ENCODE measurements around the gene ZNF182. TPM values are rescaled to one million over a fixed set of nuclear protein-coding genes. Genes with fewer than 3 reads are reported as not detected.
"Not testable (repeated sequence)": the region's sequence is repeated elsewhere in the genome, so short reads cannot be mapped to it uniquely, and the experiment has no call there.

Gene ZNF182
- total RNA-seq, 6 experiments from 2014 or later = 2.1 to 2.5 (median 2.3) TPM

DNA sequence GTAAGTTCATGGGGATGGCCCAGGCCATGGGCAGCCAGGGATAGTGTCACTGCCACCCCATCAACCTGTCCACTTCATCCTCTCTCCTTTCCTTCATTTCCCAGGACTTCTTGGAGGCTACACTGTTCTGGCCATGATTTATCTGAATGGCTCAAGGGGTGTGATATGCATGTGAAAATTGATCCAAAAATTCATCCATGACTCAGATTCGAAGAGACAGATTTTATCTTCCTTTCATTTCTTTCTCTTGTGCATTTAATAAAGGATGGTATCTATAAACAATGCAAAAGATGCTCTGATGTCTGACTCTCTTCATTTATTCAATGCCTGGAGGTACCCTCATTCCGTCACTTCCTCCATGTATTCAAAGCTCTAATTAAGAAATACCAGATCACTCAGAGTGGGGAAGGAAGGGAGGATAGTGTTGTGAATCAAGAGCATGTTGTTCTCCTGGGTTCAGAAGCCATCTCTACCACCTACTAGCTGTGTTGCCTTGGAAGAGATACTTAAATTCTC lies 5.7 kb upstream of the ZNF182 start:
- ATAC-seq; H3K9me3 ChIP-seq; H3K36me3 ChIP-seq; H3K4me1 ChIP-seq; H3K4me3 ChIP-seq; intact Hi-C loops (cut with DNase I); H3K27me3 ChIP-seq; H3K27ac ChIP-seq; DNase-seq: not testable (repeated sequence)
- WGBS (ENCODE audit: insufficient coverage, low coverage, low lambda C conversion rate, missing lambda C conversion rate) = no CpG with 5 or more reads among the region's 2 CpGs

- intact Hi-C loops (cut with DNase I); H3K4me3 ChIP-seq; H3K36me3 ChIP-seq; DNase-seq; H3K4me1 ChIP-seq; H3K27ac ChIP-seq; H3K9me3 ChIP-seq; ATAC-seq; H3K27me3 ChIP-seq: not testable (repeated sequence)
- no CpG with 5 or more reads among the region's 8 CpGs for WGBS (ENCODE audit: insufficient coverage, low coverage, low lambda C conversion rate, missing lambda C conversion rate)
Measured at GRCh38 chrX:48006688-48007087, 2.9 kb upstream of the ZNF182 start, which contains the start of gene SPACA5. Gene SPACA5, plus strand, starts transcription at chrX:48006988. Its CDS starts 815 bp downstream, at chrX:48007803.

GRCh38 chrX:48003367-48003757 lies 427 bp downstream of the ZNF182 start:
- Histone ChIP-seq H3K9me3 (no peaks in the 10 kb centered on the region), H3K36me3 (no peaks in the 10 kb centered on the region), H3K27me3 (no peaks in the 10 kb centered on the region), H3K4me1 (no peaks in the 10 kb centered on the region), H3K4me3 (peak overlapping the region; percentile 40 to 58 (median 55)), H3K27ac (peak overlapping the region; percentile 17 to 68 (median 60))
- 25% methylated on average over 11 of the region's 18 CpGs for WGBS (ENCODE audit: insufficient coverage, low coverage, low lambda C conversion rate, missing lambda C conversion rate)
- DNase-seq = peak in 2 of 3 donors; percentile 25 to 55
- no peak for TF ChIP-seq POLR2A (IDR thresholded peaks at IDR 0.05)
- TF ChIP-seq, protein P1, sequence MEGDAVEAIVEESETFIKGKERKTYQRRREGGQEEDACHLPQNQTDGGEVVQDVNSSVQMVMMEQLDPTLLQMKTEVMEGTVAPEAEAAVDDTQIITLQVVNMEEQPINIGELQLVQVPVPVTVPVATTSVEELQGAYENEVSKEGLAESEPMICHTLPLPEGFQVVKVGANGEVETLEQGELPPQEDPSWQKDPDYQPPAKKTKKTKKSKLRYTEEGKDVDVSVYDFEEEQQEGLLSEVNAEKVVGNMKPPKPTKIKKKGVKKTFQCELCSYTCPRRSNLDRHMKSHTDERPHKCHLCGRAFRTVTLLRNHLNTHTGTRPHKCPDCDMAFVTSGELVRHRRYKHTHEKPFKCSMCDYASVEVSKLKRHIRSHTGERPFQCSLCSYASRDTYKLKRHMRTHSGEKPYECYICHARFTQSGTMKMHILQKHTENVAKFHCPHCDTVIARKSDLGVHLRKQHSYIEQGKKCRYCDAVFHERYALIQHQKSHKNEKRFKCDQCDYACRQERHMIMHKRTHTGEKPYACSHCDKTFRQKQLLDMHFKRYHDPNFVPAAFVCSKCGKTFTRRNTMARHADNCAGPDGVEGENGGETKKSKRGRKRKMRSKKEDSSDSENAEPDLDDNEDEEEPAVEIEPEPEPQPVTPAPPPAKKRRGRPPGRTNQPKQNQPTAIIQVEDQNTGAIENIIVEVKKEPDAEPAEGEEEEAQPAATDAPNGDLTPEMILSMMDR (IDR thresholded peaks at IDR 0.05) = no peak
- intact Hi-C loops (cut with DNase I) = no loop called here
- peak; percentile 18 to 37 (median 23) for ATAC-seq

DNA sequence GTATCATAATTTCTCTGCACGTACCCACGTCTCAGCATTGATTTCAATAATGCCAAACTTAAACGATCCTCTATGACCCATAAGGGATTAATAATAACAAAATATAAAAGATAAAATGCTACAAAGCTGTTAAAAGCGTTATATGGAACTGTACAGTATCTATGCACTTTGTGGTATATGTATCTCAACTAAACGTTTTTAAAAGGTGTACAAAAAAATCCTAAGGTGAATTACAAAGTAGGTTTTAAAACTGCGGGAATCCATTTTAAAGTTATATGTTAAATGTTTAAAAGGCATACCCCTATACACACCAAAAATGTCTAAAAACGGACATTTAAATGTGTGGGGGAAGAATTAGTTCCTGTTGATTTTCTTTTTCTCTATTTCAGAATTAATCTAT lies 860 bp downstream of the ZNF182 start:
- intact Hi-C loops (cut with DNase I) = no loop called here
- Histone ChIP-seq H3K4me3 (peak overlapping the region; percentile 40 to 58 (median 55)), H3K36me3 (no peaks in the 10 kb centered on the region), H3K9me3 (no peaks in the 10 kb centered on the region), H3K27me3 (no peaks in the 10 kb centered on the region), H3K27ac (no peak overlapping the region), H3K4me1 (no peaks in the 10 kb centered on the region)
- ATAC-seq (no peak), DNase-seq (no peak)
- 36% methylated on average over 7 of the region's 7 CpGs for WGBS (ENCODE audit: insufficient coverage, low coverage, low lambda C conversion rate, missing lambda C conversion rate)
- TF ChIP-seq POLR2A (IDR thresholded peaks at IDR 0.05) = no peak
- TF ChIP-seq, protein P1 (IDR thresholded peaks at IDR 0.05) = no peak

DNA sequence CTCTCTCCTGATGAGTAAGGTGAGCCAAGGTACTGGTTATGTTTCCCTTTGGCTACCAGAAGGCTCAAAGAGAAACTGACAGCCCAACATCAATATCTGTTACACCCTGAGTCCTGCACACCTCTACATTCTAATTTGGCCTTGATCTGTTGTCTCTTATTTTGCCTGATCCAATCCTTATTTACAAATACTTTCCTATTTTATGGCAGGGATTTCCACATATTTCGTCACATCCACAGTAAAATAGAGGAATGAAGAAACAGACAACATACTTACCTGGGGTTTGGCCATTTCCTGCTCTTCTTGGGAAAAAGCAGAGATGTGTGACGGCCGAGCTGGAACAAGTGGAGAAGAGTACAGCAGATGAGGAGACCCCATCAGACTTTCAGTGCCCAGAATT lies 1.5 kb downstream of the ZNF182 start:
- Histone ChIP-seq H3K27ac (no peak overlapping the region), H3K4me1 (no peaks in the 10 kb centered on the region), H3K9me3 (no peaks in the 10 kb centered on the region), H3K27me3 (no peaks in the 10 kb centered on the region), H3K4me3 (no peak overlapping the region), H3K36me3 (no peaks in the 10 kb centered on the region)
- ATAC-seq (no peak), DNase-seq (no peak)
- TF ChIP-seq, protein P1 (IDR thresholded peaks at IDR 0.05) = no peak
- TF ChIP-seq POLR2A (IDR thresholded peaks at IDR 0.05) = no peak
- WGBS (ENCODE audit: insufficient coverage, low coverage, low lambda C conversion rate, missing lambda C conversion rate) = 42% methylated on average over 3 of the region's 3 CpGs
- intact Hi-C loops (cut with DNase I) = no loop called here
